HG03025 (cell line): Measurements from ENCODE around the gene SLC10A7.

ENCODE experiments used
- ATAC-seq: cut with Tn5 transposase; IDR thresholded peaks from one replicate; pipeline ENCODE4 v1.9.1; 2021; ENCODE audit warnings: mild to moderate bottlenecking, moderate library complexity; ENCODE audit not compliant: unreplicated experiment, low FRiP score

SLC10A7 gene

DNA sequence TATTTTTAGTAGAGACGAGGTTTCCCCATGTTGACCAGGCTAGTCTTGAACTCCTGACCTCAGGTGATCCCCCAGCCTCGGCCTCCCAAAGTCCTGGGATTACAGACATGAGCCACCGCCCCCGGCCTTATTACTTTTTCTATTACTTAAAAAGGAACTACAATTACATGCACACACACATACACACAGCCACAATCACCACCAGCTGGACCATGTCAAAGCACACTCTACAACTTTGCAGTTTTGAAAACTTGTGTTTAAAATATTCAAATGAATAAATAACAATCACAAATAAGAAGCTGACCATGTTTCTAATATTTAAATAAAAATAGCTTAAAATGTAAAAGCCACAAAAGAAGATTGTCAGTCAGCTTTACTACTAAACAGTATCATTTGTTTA, 23.4 kb downstream of the SLC10A7 start:
- no peak for ATAC-seq

DNA sequence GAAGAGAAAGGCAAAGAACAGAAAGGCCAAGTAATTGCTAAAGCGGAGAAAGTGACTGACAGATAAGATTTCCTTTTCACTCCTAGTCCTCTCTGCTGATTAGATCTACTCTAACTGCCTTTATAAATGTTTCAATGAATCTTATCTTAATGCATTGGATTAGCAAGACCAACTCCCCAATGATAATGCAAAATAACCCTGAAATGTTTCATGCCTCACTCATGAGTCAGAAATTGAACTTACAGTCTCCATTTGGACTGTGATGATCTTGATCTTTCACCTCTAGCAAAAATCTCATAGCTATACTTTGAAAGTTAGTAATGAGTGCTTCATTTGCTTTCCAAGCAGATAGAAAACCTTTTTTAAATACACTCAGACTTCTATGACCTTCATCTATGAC, 26.5 kb downstream of the SLC10A7 start:
- no peak for ATAC-seq

DNA sequence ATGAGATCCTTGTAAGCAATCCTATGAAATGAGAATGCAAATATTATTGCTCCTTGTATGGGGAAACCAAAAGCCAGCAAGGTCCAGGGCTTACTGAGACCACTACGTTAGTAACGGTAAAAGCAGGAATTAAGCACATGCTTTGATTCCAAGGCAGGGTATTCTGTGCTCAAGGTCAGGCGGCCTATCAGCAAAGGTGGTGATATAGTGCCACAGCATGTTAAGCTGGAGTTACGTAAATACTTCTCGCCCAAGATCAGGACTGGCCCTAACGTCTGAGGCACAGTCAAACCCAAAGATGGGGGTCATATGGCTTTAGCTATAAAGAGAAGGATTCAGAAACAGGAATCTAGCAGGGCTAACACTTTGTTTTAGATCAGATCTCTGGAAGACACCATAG, 27.6 kb downstream of the SLC10A7 start:
- ATAC-seq: no peak

DNA sequence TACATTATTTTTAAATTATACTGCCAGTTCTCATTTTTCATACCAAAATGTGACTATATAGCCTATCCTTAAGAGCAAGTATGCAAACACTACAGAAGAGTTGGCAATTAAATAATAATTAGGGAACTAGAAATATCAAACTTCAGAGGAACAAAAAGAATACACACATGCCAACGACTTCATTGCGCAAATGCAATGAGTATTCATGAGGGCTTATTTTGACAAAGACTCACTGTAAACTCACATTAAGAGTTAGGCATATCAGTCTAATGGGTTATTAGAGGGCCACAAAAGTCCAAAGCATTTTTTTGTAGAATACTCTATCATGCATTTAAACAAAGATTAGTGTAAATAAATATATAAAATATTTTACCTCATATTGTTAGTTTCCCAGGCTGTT, 31.6 kb downstream of the SLC10A7 start:
- no peak for ATAC-seq

DNA sequence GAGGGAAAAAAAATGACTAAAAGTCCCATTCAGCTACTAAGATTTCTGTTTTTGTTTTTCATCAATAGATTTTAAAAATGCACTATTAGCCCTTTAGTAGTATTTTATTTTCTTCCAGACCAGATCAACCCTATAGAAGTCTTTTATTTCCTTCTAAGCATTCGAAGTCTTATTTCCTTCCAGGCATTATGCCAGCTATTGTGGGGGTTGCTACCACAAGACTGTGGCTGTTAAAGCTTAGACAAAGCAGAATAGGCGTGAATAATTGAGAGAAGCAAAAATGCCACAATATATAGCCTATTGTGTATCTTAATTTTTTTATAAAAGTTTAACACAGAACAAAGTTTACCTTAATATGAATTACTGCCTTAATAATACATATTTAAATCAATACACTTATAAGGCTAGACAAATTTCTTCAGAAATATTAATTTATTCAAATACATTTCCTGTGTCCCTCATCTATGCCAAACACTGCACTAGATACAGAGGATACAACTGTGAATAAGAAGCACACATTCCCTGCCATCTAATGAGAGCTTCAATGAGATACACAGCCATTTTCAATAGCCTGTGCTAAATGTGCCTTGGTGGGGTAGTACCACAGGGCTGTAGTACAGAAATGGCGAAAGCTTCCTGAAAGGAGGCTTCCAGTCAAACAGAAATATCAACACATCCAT, 33.1 kb downstream of the SLC10A7 start:
- no peak for ATAC-seq

DNA sequence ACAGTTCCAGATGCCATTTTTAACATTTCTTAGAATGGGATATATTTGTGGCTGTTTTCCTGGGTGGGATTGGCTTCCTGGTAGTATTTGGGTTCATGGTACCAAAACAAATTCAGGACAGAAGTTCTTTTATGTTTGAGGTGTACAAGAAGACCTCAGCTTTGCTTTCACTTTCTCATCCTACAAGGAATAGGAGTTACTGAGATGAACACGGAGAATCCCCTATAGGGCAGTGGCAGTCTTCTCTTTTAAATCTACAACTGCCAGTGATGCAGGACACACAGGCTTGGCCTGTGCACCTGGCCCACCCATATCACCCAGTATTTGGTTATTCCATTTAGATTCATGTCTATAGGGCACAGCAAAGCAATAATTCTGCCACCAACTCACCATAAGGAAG, 35.2 kb downstream of the SLC10A7 start:
- peak; percentile 90 for ATAC-seq

DNA sequence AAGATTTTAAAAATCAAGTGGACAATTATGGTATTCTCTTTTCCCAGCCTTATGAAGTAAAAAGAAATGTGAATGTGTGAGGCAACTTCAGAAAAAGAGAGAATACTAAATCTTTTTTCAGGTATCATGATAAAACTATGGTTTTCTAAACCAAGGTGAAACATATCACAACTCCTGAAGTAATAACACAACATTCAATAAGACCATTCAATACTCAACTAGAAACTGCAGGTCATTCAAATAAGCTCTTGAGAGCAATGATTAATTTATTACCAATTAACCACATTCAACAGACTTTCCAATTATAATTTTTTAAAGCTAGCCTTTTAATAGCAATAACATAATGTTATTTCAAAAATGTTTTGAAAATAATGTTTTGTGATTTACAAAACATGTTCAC, 35.8 kb downstream of the SLC10A7 start:
- no peak for ATAC-seq

DNA sequence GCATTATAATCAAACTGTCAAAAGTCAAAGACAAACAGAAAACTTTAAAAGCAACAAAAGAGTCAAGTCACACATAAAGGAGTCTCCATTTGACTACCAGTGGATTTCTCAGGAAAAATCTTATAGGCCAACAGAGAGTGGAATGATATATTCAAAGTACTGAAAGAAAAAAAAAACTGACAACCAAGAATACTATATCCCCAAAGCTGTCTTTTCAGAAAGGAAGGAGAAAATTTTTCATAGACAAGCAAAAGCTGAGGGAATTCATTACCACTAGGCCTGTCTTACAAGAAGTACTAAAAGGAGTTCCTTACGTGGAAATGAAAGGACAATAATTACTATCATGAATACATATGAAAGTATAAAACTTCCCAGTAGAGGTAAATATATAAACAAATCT, 39.0 kb downstream of the SLC10A7 start:
- ATAC-seq: no peak

DNA sequence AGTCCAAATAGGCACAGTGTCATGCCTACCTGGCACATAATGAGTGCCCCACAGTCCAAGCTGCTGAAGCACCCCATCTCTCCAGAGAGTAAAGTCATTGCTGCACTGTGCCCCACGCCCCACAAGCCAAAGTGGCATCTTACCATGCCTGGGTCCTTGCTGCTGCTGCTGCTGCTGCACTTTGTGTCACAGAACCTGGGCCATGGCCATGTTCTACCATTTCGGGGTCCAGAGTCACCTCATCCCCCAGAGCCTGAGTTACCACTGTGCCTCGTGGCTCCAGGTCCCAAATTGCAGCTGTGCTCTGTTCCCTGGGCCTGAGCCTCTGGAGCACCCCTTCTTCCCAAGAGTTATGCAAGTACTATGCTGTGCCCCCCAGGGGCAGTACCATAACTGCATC, 40.5 kb downstream of the SLC10A7 start:
- no peak for ATAC-seq

DNA sequence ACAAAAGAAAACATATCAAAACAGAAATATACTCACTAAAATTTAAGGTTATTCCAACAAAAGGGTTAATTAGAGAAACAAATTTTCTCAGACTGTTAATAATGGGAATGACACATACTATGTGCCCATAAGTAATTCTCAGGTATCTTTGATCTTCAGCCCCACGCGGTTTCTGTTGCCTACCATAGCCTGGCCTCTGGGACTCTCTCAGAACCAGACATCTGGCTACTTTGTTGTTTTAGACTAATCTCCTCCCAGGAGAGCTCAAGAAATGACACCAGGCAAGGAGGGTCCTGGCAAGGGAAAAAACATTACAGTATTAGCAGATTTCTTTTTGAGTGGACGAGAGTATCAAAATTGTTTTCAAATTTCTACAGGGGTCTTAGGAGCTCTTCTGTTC, 43.7 kb downstream of the SLC10A7 start:
- ATAC-seq: no peak

DNA sequence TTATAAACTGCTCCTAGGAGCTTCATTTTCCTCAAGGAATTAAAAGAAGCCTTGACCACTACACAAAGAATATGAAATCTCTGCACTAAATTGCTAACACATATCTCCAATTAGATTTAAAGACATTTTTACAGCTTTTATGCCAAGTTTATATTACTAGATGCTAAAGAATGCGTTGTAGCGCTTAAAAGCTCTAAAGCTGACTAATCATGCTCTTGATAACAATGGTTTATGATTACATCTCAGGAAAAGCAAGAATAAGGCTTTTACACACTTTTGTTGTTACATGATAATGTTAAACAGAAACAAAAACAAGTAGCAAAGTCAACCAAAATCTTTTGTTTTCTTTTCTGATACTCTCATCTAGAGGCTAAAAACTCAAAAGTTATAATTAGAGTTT, 44.7 kb downstream of the SLC10A7 start:
- ATAC-seq: no peak

DNA sequence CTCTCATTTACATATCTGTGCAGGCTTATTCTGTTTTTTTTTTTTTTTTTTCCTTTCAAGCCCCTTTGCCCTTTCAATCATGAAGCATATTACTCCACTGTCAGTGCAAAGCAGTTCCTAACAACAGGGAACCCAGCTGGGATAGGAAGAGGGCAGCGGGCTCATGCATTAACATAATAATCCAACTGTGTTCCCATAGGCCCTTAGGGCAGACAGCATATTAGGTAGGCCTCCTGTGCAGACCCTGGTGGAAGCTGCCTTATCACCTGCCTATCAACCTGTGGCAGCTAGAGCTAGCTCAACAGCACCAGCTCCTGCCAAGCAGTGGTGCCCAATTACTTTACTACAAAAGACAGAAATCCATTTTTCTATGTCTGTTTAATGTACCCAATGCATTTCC, 49.3 kb downstream of the SLC10A7 start:
- no peak for ATAC-seq

DNA sequence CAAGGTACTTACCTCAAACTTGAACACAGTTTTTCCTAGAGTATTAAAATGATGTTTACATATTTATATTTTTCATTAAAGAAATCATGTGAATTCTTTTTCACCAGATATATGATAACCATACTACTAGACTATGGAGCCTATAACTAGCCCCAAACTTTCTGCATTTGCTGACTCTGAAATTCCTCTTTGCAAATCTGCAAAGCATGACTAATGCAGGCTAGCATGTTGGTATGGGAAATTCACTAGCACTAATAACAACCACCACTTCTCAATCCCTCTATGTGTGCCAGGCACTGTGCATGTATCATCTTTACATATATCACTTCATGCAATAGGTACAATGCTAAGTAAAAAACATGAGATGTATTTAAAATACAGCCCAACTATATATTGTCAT, 51.1 kb downstream of the SLC10A7 start:
- no peak for ATAC-seq

DNA sequence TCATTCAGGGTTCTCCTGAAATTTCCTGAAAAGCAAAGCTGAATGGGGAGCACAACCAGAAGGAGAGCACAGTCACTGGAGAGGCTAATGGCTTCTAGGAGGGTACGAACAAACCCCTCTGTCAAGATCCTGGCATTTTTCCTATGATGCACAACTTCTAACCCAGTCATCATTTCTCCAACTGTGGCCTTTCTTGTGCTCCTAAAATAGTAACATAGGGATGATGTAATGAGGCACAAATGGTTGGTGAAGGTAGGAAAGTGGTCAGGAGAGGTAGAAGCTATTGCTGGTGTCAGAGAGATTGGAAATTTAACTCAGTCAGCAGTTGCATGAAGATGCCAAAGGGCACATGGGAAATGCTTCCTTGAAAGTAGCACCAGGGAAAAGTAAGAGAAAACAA, 52.7 kb downstream of the SLC10A7 start:
- ATAC-seq: no peak

DNA sequence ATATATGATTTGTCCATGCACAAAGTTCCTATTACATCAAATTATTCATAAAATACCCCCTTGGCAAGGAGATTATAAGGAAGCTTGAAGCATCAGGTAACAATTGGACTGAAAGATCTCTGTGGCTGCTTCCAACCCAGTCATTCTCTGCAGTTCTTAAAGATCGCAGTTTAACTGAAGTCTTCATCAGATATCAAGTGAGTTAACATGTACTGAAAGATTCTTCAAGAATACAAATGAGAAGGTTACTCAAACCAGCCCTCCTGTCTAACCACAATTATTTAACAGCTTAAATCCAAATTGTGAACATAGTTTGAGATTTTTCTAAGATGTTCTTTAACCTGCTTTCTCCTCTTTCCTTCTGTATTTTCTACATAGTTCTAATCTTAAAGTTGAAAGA, 56.1 kb downstream of the SLC10A7 start:
- ATAC-seq: no peak

DNA sequence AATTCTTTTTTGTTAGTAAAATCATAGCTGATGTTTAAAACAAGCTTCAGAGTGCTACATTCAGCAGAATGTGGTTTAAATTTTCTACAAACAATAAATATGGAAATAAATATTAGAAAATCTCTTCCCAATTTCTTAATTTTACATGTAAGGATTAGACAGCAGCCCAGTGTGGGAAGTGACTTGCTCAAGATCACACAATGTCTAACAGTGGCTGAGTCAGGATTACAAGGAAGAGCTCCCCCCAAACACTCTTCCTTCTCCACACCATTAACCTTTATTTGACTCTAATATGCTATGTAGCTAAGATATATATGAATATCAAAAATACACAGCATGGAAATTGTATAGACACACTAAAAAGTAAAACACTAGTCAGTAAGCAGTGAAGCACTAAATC, 59.5 kb downstream of the SLC10A7 start:
- ATAC-seq: no peak

DNA sequence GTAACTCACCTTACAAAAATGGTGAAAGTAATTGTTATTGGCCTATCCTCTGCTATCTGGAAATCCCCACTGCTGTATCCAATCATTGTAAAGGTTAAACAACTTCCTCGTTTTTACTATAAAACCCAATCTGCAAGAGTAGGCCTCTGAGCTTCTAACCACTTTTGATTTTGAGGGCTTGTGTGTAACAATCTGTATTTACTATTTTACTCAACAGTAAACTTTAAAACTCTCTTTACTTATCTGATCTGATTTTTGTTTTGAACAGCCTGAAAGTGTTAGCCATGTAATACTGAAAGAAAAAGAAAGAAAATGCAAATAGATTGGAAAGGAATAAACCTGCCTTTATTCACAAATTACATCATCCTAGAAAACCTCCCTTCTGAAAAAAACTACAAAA, 63.1 kb downstream of the SLC10A7 start:
- peak; percentile 47 for ATAC-seq

DNA sequence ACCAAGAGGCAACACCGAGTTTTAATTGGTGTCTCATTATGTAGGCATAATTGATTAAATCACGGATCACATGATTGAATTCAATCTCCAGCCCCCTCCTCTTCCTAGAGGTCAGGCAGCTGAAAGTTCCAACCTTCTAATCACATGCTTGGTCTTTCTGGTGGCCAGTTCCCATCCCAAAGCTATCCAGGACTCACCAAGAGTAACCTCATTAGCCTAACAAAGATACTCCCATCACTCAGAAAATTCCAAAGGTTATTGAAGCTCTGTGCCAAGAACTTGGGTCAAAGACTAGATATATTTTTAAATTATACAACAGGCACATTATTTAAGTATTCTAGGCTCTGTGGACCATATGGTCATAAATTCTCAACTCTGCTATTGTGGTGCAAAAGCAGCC, 65.1 kb downstream of the SLC10A7 start:
- no peak for ATAC-seq

DNA sequence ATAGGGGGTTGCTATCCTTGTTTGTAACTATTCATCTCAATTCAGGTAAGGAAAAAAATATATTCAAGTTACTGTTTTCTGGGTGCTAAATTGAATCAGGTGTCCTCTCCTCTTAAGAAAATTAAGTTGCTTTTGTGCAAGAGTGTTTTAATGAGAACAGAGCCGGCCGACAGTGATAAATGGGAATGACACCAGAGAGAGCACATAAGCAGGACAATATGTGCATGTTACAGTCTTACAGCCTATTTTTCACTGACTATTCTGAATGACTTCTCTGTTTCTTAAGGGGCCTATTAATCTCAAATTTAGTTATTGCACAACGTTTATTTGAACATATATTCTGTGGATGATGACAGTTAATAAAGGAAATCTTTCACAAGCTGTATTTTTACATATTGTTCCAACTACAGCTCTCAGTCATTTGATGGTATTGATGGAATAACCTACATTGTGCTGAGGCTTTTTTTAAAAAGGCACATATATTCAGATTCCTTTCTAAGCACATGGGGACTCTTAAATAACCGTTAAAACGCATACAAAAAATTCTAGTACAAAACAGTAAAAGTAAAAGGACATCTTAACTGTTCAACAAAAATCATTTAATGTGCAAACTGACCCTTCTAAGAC, 68.4 kb downstream of the SLC10A7 start:
- ATAC-seq: no peak

DNA sequence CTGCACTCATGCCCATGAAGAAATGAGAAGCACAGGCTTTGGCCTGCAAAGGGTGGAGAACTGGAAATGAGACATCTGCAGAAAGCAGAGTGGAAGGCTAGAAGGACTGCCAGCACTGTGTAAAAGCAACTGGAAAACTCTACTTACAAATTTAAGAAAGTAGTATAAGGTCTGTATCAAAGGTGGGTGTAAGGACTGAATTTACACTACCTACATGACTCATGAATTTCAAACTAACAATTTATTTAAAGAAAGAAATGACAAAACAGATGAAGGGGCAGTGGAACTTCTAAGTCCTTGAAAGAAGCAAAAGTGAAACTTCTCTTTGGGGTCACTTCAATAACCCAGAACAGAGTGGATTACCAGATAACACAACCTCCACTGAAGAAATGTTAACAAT, 71.2 kb downstream of the SLC10A7 start:
- ATAC-seq: peak; percentile 88

DNA sequence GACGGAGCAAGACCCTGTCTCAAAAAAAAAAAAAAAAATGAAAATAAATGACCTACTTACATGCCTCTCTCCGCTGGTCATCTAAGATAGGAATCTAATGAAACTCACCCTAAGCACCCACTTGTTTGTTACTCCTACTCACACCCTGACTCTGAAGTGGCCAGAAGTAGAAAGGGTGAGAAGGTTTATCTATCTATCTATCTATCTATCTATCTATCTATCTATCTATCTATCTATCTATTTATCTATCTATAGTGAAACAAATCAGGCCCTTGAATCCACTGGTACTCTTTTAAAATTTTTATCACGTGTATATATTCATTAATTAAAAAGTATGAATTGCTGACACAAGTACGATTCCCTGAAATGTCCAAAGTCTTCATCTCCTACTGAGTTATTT, 75.2 kb downstream of the SLC10A7 start:
- no peak for ATAC-seq
